ENCODE data around the gene QRICH2.
"Not testable (repeated sequence)": the region's sequence is repeated elsewhere in the genome, so short reads cannot be mapped to it uniquely, and the experiment has no call there.

QRICH2 gene

DNA sequence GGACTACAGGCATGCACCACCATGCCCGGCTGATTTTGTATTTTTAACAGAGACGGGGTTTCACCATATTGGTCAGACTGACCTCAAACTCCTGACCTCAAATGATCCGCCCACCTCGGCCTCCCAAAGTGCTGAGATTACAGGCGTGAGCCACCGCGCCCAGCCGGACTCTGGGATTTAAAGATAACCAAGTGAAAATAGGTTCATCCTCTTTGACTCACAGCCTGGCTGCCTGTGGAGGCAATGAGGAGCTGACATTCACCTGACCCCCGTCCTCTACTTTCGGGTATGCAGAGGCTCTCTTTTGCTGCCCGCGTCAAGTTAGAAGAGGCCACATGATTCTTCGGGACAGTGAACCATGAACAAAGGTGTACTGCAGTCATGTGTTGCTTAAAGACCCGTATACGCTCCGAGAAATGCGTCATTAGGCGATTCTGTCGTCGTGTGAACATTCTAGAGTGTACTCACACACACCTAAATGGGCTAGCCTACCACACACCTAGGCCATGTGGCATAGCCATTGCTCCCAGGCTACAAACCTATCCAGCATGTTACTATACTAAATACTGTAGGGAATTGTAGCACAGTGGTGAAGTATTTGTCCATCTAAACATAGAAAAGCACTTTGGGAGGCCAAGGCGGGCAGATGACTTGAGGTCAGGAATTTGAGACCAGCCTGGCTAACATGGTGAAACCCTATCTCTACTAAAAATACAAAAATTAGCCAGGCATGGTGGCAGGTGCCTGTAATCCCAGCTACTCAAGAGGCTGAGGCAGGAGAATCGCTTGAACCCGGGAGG lies 54.9 kb downstream of the QRICH2 start:
- not testable (repeated sequence) for H3K36me3 Mint-ChIP-seq (ENCODE audit: insufficient read depth); H3K9me3 Mint-ChIP-seq; ATAC-seq (replicated peaks; ENCODE audit: extremely low read depth, poor library complexity, severe bottlenecking); DNase-seq (ENCODE audit: low spot score in 2 of 2); H3K27me3 Mint-ChIP-seq
- Mint-ChIP-seq H3K4me3 (peak overlapping the region; percentile 65), H3K27ac (ENCODE audit: low read depth) (peak overlapping the region; percentile 50), H3K4me1 (peaks cover 29% of the 10 kb centered on the region)

GRCh38 chr17:76252040-76252954 lies 55.8 kb downstream of the QRICH2 start:
- H3K4me3 Mint-ChIP-seq: peak overlapping the region; percentile 65

GRCh38 chr17:76251478-76252039 lies 56.5 kb downstream of the QRICH2 start:
- Mint-ChIP-seq H3K36me3 (ENCODE audit: insufficient read depth) (no peaks in the 10 kb centered on the region), H3K27me3 (no peaks in the 10 kb centered on the region), H3K27ac (ENCODE audit: low read depth) (peak overlapping the region; percentile 50), H3K9me3 (no peaks in the 10 kb centered on the region), H3K4me3 (peak overlapping the region; percentile 65), H3K4me1 (peaks cover 33% of the 10 kb centered on the region)
- no peak for DNase-seq (ENCODE audit: low spot score in 2 of 2)
- no peak for ATAC-seq (replicated peaks; ENCODE audit: extremely low read depth, poor library complexity, severe bottlenecking)

More at GRCh38 chr17:76252040-76252954, 55.8 kb downstream of the QRICH2 start:
- peak overlapping the region; percentile 50 for H3K27ac Mint-ChIP-seq (ENCODE audit: low read depth)
- DNase-seq (ENCODE audit: low spot score in 2 of 2): no peak
- H3K36me3 Mint-ChIP-seq (ENCODE audit: insufficient read depth): peaks cover 2% of the 10 kb centered on the region
- ATAC-seq (replicated peaks; ENCODE audit: extremely low read depth, poor library complexity, severe bottlenecking): peak; percentile 62
- H3K4me1 Mint-ChIP-seq: peaks cover 35% of the 10 kb centered on the region
- H3K27me3 Mint-ChIP-seq: no peaks in the 10 kb centered on the region
- no peaks in the 10 kb centered on the region for H3K9me3 Mint-ChIP-seq

DNA sequence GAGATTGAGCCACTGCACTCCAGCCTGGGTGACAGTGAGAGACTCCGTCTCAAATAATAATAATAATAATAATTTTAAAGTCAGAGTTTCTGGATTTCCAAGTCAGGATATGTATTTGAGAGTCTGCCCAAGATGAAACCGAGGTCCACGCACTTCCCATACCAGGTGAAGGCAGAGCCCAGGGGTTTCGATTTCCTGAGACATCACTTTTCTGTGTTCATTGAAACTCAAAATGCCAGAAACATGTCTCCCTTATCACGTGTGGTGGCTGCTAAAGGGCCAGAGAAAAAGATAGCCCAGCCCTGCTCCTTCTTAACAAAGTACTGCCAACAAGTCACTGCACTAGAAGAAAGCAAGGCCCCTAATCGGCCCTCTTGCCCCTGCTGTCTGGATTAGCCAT lies 57.9 kb downstream of the QRICH2 start:
- ATAC-seq (replicated peaks; ENCODE audit: extremely low read depth, poor library complexity, severe bottlenecking): no peak
- Mint-ChIP-seq H3K27ac (ENCODE audit: low read depth) (no peak overlapping the region), H3K4me3 (no peak overlapping the region), H3K4me1 (peaks cover 32% of the 10 kb centered on the region), H3K27me3 (no peaks in the 10 kb centered on the region), H3K36me3 (ENCODE audit: insufficient read depth) (no peaks in the 10 kb centered on the region), H3K9me3 (no peaks in the 10 kb centered on the region)
- no peak for DNase-seq (ENCODE audit: low spot score in 2 of 2)

- Mint-ChIP-seq H3K9me3 (no peaks in the 10 kb centered on the region), H3K27me3 (no peaks in the 10 kb centered on the region), H3K4me3 (no peak overlapping the region), H3K27ac (ENCODE audit: low read depth) (no peak overlapping the region), H3K36me3 (ENCODE audit: insufficient read depth) (no peaks in the 10 kb centered on the region), H3K4me1 (peaks cover 32% of the 10 kb centered on the region)
- DNase-seq (ENCODE audit: low spot score in 2 of 2) (no peak), ATAC-seq (replicated peaks; ENCODE audit: extremely low read depth, poor library complexity, severe bottlenecking) (no peak)
These were observed 59.9 kb downstream of the QRICH2 start for GRCh38 chr17:76248013-76248782.

- Mint-ChIP-seq H3K4me3 (no peak overlapping the region), H3K36me3 (ENCODE audit: insufficient read depth) (no peaks in the 10 kb centered on the region), H3K27me3 (no peaks in the 10 kb centered on the region), H3K4me1 (peaks cover 27% of the 10 kb centered on the region), H3K27ac (ENCODE audit: low read depth) (no peak overlapping the region), H3K9me3 (no peaks in the 10 kb centered on the region)
- DNase-seq (ENCODE audit: low spot score in 2 of 2) (no peak), ATAC-seq (replicated peaks; ENCODE audit: extremely low read depth, poor library complexity, severe bottlenecking) (no peak)
These were observed 60.8 kb downstream of the QRICH2 start for GRCh38 chr17:76247304-76247703.

- Mint-ChIP-seq H3K27ac (ENCODE audit: low read depth) (no peak overlapping the region), H3K4me3 (peak overlapping the region; percentile 45), H3K4me1 (peaks cover 20% of the 10 kb centered on the region), H3K9me3 (no peaks in the 10 kb centered on the region), H3K27me3 (no peaks in the 10 kb centered on the region), H3K36me3 (ENCODE audit: insufficient read depth) (no peaks in the 10 kb centered on the region)
- ATAC-seq (replicated peaks; ENCODE audit: extremely low read depth, poor library complexity, severe bottlenecking): peak; percentile 85
- no peak for DNase-seq (ENCODE audit: low spot score in 2 of 2)
These were observed 61.7 kb downstream of the QRICH2 start for GRCh38 chr17:76246080-76247066.

DNA sequence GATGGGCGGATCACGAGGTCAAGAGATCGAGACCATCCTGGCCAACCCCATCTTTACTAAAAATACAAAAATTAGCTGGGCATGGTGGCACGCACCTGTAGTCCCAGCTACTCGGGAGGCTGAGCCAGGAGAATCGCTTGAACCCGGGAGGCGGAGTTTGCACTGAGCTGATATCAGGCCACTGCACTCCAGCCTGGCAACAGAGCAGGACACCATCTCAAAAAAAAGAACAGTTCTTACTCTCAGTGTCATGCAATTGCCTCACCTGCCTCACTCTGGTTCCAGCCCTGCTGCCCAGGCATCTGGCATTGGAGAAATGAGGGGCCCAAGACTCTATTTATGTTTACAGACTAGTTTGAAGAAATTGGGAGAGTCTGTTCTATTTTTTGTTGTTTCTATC lies 63.4 kb downstream of the QRICH2 start:
- H3K27me3 Mint-ChIP-seq; H3K9me3 Mint-ChIP-seq; ATAC-seq (replicated peaks; ENCODE audit: extremely low read depth, poor library complexity, severe bottlenecking); H3K27ac Mint-ChIP-seq (ENCODE audit: low read depth); DNase-seq (ENCODE audit: low spot score in 2 of 2); H3K4me3 Mint-ChIP-seq; H3K36me3 Mint-ChIP-seq (ENCODE audit: insufficient read depth): not testable (repeated sequence)
- H3K4me1 Mint-ChIP-seq: peaks cover 26% of the 10 kb centered on the region

DNA sequence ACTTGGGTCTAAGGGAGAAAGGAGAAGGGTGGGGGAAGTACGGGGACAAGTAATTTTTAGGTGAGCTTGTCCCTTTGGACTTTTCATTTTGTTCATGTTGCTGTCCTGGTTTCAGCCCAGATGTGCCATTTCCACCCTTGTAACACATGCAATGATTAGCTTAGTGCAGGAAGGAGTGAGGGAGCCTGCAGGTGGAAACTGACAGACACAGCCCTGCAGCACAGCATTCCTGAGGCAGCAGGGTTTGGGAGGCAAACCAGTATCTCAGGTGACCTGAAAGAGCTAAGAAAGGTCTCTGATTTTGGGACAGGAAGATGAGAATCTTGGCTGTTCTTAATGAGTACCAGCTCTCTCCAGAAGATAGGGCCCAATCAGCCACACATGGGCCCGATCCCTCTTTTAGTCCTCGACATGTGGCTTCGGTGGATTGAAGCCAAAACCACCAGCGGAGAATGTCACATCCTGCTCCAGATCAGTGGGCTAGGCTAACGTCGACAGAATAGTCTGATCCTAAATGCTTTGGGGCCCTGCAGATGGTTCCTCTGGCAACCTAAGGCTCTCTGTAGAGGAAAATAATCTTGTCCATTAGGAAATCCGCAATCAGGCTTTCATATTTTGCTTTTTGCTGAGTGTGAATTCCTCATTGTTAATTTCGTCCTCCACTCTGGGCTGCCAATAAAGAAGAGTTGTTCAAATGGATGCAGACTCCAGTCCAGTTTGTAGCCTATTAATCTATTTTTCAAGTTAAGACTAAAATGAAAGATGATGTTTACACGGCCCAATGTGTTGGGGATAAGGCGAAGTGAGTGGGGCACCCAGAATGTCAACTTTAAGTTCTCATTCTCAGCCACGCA lies 64.0 kb downstream of the QRICH2 start:
- DNase-seq (ENCODE audit: low spot score in 2 of 2) (no peak), ATAC-seq (replicated peaks; ENCODE audit: extremely low read depth, poor library complexity, severe bottlenecking) (no peak)
- Mint-ChIP-seq H3K36me3 (ENCODE audit: insufficient read depth) (peaks cover 3% of the 10 kb centered on the region), H3K27ac (ENCODE audit: low read depth) (no peak overlapping the region), H3K27me3 (no peaks in the 10 kb centered on the region), H3K4me3 (no peak overlapping the region), H3K9me3 (no peaks in the 10 kb centered on the region), H3K4me1 (peaks cover 29% of the 10 kb centered on the region)

GRCh38 chr17:76241691-76242255 lies 66.3 kb downstream of the QRICH2 start:
- H3K36me3 Mint-ChIP-seq (ENCODE audit: insufficient read depth): peaks cover 3% of the 10 kb centered on the region
- peak overlapping the region; percentile 90 for H3K4me3 Mint-ChIP-seq
- no peaks in the 10 kb centered on the region for H3K9me3 Mint-ChIP-seq
- DNase-seq (ENCODE audit: low spot score in 2 of 2) (no peak), ATAC-seq (replicated peaks; ENCODE audit: extremely low read depth, poor library complexity, severe bottlenecking) (no peak)
- H3K27me3 Mint-ChIP-seq: no peaks in the 10 kb centered on the region
- peaks cover 30% of the 10 kb centered on the region for H3K4me1 Mint-ChIP-seq
- H3K27ac Mint-ChIP-seq (ENCODE audit: low read depth): no peak overlapping the region

All from central memory CD8-positive, alpha-beta T cell (primary cell).